HFF-Myc (cell line): ENCODE results near the gene CENPP.
"Not testable (repeated sequence)": the region's sequence is repeated elsewhere in the genome, so short reads cannot be mapped to it uniquely, and the experiment has no call there.

Experiments
- DNase-seq: peaks from one replicate; pipeline ENCODE4 v3.0.0-alpha.2; 2011; ENCODE audit warnings: low read depth; ENCODE audit errors: extremely low read depth
- H3K4me3 ChIP-seq: replicated peaks from 2 replicates; pipeline ENCODE4 v1.5.1; 2011; ENCODE audit warnings: low read depth, mild to moderate bottlenecking, control low read depth, low read length
- CTCF ChIP-seq: IDR thresholded peaks from 2 replicates; pipeline ENCODE4 v1.5.1; 2012; ENCODE audit warnings: mild to moderate bottlenecking, low read depth, low read length, control low read depth; ENCODE audit errors: missing control alignments

CENPP gene

GRCh38 chr9:92408747-92409478 is 83.2 kb downstream of the CENPP start:
- H3K4me3 ChIP-seq: no peak overlapping the region
- TF ChIP-seq CTCF: no peak
- no peak for DNase-seq

GRCh38 chr9:92411157-92411556 is 85.4 kb downstream of the CENPP start:
- DNase-seq, H3K4me3 ChIP-seq: not testable (repeated sequence)

GRCh38 chr9:92414566-92414965 is 88.8 kb downstream of the CENPP start:
- TF ChIP-seq CTCF: no peak
- H3K4me3 ChIP-seq: no peak overlapping the region
- DNase-seq: no peak

GRCh38 chr9:92422611-92423338 is 97.0 kb downstream of the CENPP start:
- DNase-seq: no peak
- TF ChIP-seq CTCF: no peak
- no peak overlapping the region for H3K4me3 ChIP-seq

GRCh38 chr9:92423612-92424011 is 97.9 kb downstream of the CENPP start:
- no peak overlapping the region for H3K4me3 ChIP-seq
- TF ChIP-seq CTCF: no peak

GRCh38 chr9:92424340-92424739 is 98.6 kb downstream of the CENPP start, which contains the start of gene OMD:
Gene OMD (minus strand): TSS chr9:92424471. CDS start chr9:92417558, 6,913 bp downstream.
- no peak for DNase-seq
- no peak within 1 kb of the TSS for H3K4me3 ChIP-seq
- TF ChIP-seq CTCF: no peak

More at GRCh38 chr9:92423612-92424011, 97.9 kb downstream of the CENPP start:
- no peak for DNase-seq

- H3K4me3 ChIP-seq: no peak overlapping the region
- no peak for TF ChIP-seq CTCF
- DNase-seq: no peak
These were observed 99.7 kb downstream of the CENPP start for GRCh38 chr9:92425474-92425873.
